Upper lobe of right lung (tissue), 1 donor: ENCODE data around the gene NMNAT2. TPM values are rescaled to one million over a fixed set of nuclear protein-coding genes. Genes with fewer than 3 reads are reported as not detected.

Source experiments
- ATAC-seq: fragments of 200-7000 bp; cut with Tn5 transposase; one replicate; pipeline ENCODE4 v1.9.1; 2020; ENCODE audit warnings: mild to moderate bottlenecking, moderate library complexity
- DNase-seq: peaks from one replicate; pipeline ENCODE4 v3.0.0-alpha.2; 2020
- H3K27ac ChIP-seq: fragments of 200-600 bp; one replicate; pipeline ENCODE4 v1.8.0; 2022
- H3K27me3 ChIP-seq: fragments of 200-600 bp; one replicate; pipeline ENCODE4 v1.8.0; 2022; ENCODE audit warnings: mild to moderate bottlenecking
- H3K36me3 ChIP-seq: fragments of 200-600 bp; one replicate; pipeline ENCODE4 v1.8.0; 2022
- H3K4me1 ChIP-seq: fragments of 200-600 bp; one replicate; pipeline ENCODE4 v1.8.0; 2022
- H3K4me3 ChIP-seq: fragments of 200-600 bp; one replicate; pipeline ENCODE4 v1.8.0; 2022; ENCODE audit warnings: mild to moderate bottlenecking
- H3K9me3 ChIP-seq: fragments of 200-600 bp; one replicate; pipeline ENCODE4 v1.8.0; 2022
- intact Hi-C: fragments of 100-400 bp; cut with DNase I; formaldehyde crosslinking; loops from one replicate; pipeline ENCODE4 v1.11.0; 2022
- total RNA-seq: library from RNA; stranded (reverse); fragmentation: NEBNext Ultra II Directional; extraction: Animal tissue kit (Norgen Biotek cat#: 25700); gene quantifications from one replicate; pipeline ENCODE4 v1.2.1, GENCODE V29; 2021
- TF ChIP-seq, protein P1 (sequence below): fragments of 200-600 bp; IDR thresholded peaks from one replicate; pipeline ENCODE4 v1.8.0; 2022; ENCODE audit warnings: antibody characterized with exemption
- donor health status: DM: no; HTN: yes; CAD: no; lungs with severe emphysema.

NMNAT2 gene
- total RNA-seq, 1 donor from 2014 or later = 0.38 TPM

GRCh38 chr1:183227422-183228346, 190.5 kb downstream of the NMNAT2 start:
- Histone ChIP-seq H3K27me3 (no peaks in the 10 kb centered on the region), H3K36me3 (no peaks in the 10 kb centered on the region), H3K27ac (no peak overlapping the region), H3K9me3 (no peaks in the 10 kb centered on the region), H3K4me3 (no peak overlapping the region), H3K4me1 (no peaks in the 10 kb centered on the region)
- intact Hi-C loops = loop anchor here (10.0 kb wide), 1 partner anchor 263 kb away; no protein-coding TSS in a partner anchor
- ATAC-seq (peak; percentile 85), DNase-seq (no peak)
- TF ChIP-seq, protein P1, sequence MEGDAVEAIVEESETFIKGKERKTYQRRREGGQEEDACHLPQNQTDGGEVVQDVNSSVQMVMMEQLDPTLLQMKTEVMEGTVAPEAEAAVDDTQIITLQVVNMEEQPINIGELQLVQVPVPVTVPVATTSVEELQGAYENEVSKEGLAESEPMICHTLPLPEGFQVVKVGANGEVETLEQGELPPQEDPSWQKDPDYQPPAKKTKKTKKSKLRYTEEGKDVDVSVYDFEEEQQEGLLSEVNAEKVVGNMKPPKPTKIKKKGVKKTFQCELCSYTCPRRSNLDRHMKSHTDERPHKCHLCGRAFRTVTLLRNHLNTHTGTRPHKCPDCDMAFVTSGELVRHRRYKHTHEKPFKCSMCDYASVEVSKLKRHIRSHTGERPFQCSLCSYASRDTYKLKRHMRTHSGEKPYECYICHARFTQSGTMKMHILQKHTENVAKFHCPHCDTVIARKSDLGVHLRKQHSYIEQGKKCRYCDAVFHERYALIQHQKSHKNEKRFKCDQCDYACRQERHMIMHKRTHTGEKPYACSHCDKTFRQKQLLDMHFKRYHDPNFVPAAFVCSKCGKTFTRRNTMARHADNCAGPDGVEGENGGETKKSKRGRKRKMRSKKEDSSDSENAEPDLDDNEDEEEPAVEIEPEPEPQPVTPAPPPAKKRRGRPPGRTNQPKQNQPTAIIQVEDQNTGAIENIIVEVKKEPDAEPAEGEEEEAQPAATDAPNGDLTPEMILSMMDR = peak; percentile 76

GRCh38 chr1:183226963-183227362, 191.2 kb downstream of the NMNAT2 start:
- intact Hi-C loops = loop anchor here (10.0 kb wide), 1 partner anchor 262 kb away; no protein-coding TSS in a partner anchor
- TF ChIP-seq, protein P1 = no peak
- Histone ChIP-seq H3K36me3 (no peaks in the 10 kb centered on the region), H3K9me3 (no peaks in the 10 kb centered on the region), H3K4me1 (no peaks in the 10 kb centered on the region), H3K27me3 (no peaks in the 10 kb centered on the region), H3K4me3 (no peak overlapping the region), H3K27ac (no peak overlapping the region)
- DNase-seq (no peak), ATAC-seq (no peak)

GRCh38 chr1:183226361-183226760, 191.8 kb downstream of the NMNAT2 start:
- intact Hi-C loops = loop anchor here (10.0 kb wide), 1 partner anchor 262 kb away; no protein-coding TSS in a partner anchor
- TF ChIP-seq, protein P1 = no peak
- Histone ChIP-seq H3K36me3 (no peaks in the 10 kb centered on the region), H3K9me3 (no peaks in the 10 kb centered on the region), H3K4me3 (no peak overlapping the region), H3K27ac (no peak overlapping the region), H3K27me3 (no peaks in the 10 kb centered on the region), H3K4me1 (no peaks in the 10 kb centered on the region)
- ATAC-seq (no peak), DNase-seq (no peak)

DNA sequence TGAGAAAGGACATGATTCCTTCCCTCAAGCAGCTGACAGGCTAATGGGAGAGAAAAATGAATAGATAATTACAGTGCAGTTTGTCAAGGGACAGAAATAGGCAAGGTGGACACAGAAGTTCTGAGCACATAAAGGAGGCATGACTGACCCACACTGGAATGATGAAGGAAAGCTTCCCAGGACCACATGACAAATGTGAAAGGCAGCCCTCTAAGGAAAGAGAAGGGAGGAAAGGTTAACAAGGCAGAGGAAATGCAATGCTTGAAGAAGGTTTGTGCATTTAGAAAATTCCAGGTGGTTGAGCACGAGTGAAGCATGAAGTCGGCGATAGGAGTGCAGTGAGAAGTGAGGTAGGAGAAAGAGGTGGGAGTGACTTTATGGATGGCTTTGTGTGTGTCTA, 194.7 kb downstream of the NMNAT2 start:
- Histone ChIP-seq H3K36me3 (no peaks in the 10 kb centered on the region), H3K9me3 (no peaks in the 10 kb centered on the region), H3K4me1 (peaks cover 10% of the 10 kb centered on the region), H3K27ac (no peak overlapping the region), H3K4me3 (no peak overlapping the region), H3K27me3 (no peaks in the 10 kb centered on the region)
- DNase-seq = no peak
- no peak for ATAC-seq
- TF ChIP-seq, protein P1 = no peak
- intact Hi-C loops = loop anchor here (10.0 kb wide), 1 partner anchor 259 kb away; no protein-coding TSS in a partner anchor

GRCh38 chr1:183222909-183223308, 195.3 kb downstream of the NMNAT2 start:
- Histone ChIP-seq H3K27me3 (no peaks in the 10 kb centered on the region), H3K4me3 (no peak overlapping the region), H3K36me3 (no peaks in the 10 kb centered on the region), H3K9me3 (no peaks in the 10 kb centered on the region), H3K4me1 (peaks cover 16% of the 10 kb centered on the region), H3K27ac (no peak overlapping the region)
- TF ChIP-seq, protein P1 = no peak
- DNase-seq (no peak), ATAC-seq (no peak)
- intact Hi-C loops = loop anchor here (10.0 kb wide), 1 partner anchor 258 kb away; no protein-coding TSS in a partner anchor
